NCI-H2171 (cell line): Measurements from ENCODE around the gene COA1.
"Not testable (repeated sequence)": the region's sequence is repeated elsewhere in the genome, so short reads cannot be mapped to it uniquely, and the experiment has no call there.

ENCODE experiments used
- DNase-seq: peaks from one replicate; lab custom pipeline; 2025; lab: John Stamatoyannopoulos, UW

The COA1 gene

GRCh38 chr7:43689115-43689514, 40.2 kb downstream of the COA1 start:
- no peak for DNase-seq

GRCh38 chr7:43687866-43688265, 41.5 kb downstream of the COA1 start:
- DNase-seq, result not testable (repeated sequence)

DNA sequence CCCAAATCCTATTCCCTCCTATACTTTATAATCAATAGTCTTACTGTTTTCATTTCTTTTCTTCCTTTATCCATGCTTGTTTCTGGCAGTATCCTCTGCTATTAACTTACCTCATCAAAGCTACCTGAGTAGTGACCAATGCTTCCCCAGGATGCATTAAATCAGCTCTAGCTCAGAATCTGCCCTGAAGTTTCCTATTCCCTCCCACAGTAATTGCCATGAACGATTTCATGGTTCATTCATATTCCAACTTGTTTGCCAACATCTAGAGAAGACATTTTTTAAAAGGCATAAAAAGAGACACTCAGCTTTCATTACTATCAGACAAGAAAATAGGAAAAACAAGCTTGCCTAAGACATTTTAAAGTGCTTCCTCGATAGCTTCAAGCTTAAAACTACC, 42.3 kb downstream of the COA1 start:
- DNase-seq, result no peak

GRCh38 chr7:43680736-43681135, 48.6 kb downstream of the COA1 start:
- no peak for DNase-seq

- DNase-seq, result no peak
Measured at GRCh38 chr7:43679210-43680068, 49.9 kb downstream of the COA1 start.

GRCh38 chr7:43678315-43678714, 51.0 kb downstream of the COA1 start:
- no peak for DNase-seq

DNA sequence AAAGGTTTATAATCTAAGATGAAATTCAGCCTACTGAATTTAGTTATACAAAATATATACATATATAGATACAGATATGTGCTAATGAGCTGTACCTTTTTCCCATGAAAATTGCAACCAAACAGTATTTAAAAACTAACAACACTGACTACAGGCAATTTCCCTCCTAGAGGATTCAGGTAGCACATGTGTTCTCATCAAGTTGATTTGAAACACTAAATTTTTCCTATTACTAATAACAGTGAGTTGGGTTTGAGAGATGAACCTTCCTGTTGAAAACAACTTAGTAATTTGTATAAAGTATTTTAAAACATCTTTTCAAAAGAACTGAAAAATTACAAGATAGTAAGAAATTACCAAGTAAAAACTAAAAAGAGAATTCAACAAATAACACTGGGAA, 51.5 kb downstream of the COA1 start:
- DNase-seq, result no peak

- DNase-seq, result no peak
Measured at GRCh38 chr7:43674559-43675436, 54.5 kb downstream of the COA1 start.

GRCh38 chr7:43673243-43673976, 55.9 kb downstream of the COA1 start:
- not testable (repeated sequence) for DNase-seq

DNA sequence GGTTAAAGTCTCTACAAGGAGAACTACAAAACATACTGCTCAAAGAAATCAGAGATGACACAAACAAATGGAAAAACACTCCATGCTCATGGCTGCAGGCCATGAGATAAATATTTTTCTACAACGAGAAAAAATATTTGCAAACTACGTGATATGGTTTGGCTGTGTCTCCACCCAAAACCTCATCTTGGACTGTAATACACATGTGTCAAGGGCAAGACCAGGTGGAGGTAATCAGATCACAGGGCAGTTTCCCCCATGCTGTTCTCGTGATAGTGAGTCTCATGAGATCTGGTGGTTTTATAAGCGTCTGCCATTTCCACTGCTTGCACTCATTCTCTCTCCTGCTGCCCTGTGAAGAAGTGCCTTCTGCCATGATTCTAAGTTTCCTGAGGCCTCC, 57.8 kb downstream of the COA1 start:
- no peak for DNase-seq

GRCh38 chr7:43669286-43670081, 59.8 kb downstream of the COA1 start:
- DNase-seq, result no peak

GRCh38 chr7:43668035-43668434, 61.3 kb downstream of the COA1 start:
- no peak for DNase-seq

DNA sequence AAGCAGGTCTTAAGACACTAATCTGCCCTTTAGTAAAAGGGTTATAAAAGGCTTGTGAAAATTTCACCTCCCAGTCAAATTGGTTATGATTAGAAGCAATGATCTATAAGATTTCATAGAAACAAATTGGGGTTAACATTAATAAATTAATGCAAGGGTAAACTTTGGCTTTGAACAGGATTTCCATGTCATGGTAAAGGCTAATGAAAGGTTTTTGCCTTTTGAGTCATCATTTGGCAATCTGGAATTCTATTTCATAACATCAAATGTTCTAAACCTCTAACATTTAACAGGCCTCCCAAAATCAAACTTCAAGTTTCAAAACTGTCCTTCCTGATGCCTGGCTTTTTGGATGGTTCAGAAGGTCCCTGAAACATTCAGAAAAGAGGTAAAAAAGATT, 62.4 kb downstream of the COA1 start:
- no peak for DNase-seq

- no peak for DNase-seq
Measured at GRCh38 chr7:43664681-43665080, 64.6 kb downstream of the COA1 start.

DNA sequence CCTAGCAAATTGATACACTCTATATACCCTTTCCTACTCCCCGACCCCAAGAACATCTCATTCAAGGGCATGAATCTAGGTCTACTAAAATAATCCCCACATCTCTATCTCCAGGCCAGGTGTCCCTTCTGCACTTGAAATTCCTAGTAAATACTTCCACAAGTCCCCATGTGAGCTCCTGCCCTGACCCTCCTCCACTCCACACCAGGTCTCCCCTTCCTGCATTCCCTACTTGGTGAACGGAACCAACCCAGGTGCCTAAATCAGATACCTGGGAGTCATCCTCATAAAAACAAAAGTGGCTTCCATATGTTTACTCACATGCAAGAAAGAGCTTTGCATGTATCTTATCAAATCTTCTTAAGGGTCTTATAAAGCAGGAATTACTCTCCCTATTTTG, 69.2 kb downstream of the COA1 start:
- no peak for DNase-seq

- DNase-seq, result no peak
Measured at GRCh38 chr7:43659549-43659896, 69.8 kb downstream of the COA1 start.

DNA sequence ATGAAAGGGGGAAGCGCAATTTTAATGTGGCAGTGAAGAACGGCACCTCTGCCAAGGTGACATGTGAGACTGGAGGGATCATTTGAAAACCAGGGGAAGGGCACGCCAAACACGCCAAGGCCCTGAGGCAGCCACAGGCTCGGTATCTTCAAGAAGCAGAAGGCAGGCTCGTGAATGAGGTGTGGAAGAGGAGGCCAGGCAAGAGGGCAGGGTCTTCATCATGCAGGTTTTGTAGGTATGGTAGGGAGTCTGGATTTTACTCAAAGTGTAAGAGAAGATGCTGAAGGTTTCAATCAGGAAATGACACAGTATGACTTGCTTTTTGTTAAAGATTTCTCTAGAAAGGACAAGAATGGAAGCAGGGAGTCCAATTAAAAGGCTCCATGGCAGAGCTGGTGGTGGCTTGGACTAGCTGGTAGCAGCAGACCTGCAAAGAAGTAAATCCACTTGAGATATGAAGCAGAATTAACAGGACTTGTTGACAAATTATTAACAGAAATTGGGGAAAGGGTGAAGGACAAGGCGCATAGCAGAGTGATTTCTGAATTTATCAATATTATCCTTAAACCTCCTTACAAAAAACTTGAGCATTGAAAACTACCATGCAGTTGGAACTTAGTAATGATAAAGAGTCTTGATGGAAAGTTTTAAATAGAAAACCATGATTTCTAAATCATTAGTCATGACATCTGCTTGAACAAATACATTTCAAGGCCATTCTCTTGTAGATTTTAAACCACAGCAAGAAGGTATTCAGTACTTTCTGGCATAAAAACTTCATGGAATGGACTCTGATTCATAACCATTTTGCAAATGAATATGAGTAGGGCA, 70.4 kb downstream of the COA1 start:
- no peak for DNase-seq

GRCh38 chr7:43656997-43657396, 72.3 kb downstream of the COA1 start:
- no peak for DNase-seq

- DNase-seq, result no peak
Measured at GRCh38 chr7:43655584-43655983, 73.7 kb downstream of the COA1 start.

- DNase-seq, result no peak
Measured at GRCh38 chr7:43653891-43654504, 75.3 kb downstream of the COA1 start.
